HCT116 (cell line): ENCODE measurements around the gene PDE4B. TPM values are rescaled to one million over a fixed set of nuclear protein-coding genes. Genes with fewer than 3 reads are reported as not detected.

ENCODE experiments used
- ATAC-seq: fragments of 200-7000 bp; cut with Tn5 transposase; 2 replicates; pipeline ENCODE4 v1.9.1; 2020; ENCODE audit warnings: mild to moderate bottlenecking, moderate library complexity
- BruUV-seq: library from RNA; stranded (reverse); fragments of 400-500 nt; replicated peaks from 2 replicates; lab custom pipeline; 2021; lab: Mats Ljungman, UMichigan
- CTCF ChIA-PET: fragments of 300-600 bp; sonication (Branson Sonifier 250); formaldehyde crosslinking; loops from one replicate; lab custom pipeline; 2021; ENCODE audit warnings: antibody characterized with exemption; lab: Charles Lee
- POLR2A ChIA-PET: fragments of 300-600, 350-600 bp; sonication (Branson Sonifier 250); formaldehyde crosslinking; loops from one replicate; lab custom pipeline; 2021; ENCODE audit warnings: antibody characterized with exemption; lab: Charles Lee
- RAD21 ChIA-PET, 2 experiments: fragments of 300-600 bp; sonication (Branson Sonifier 250); formaldehyde crosslinking; loops; one replicate each; lab custom pipeline; 2023; ENCODE audit warnings: low total read pairs in 2 of 2; ENCODE audit not compliant: uncharacterized antibody in 2 of 2, unreplicated experiment in 2 of 2, low non-redundant PET in 1 of 2; lab: Charles Lee
- DNase-seq: peaks from one replicate; pipeline ENCODE4 v3.0.0-alpha.2; 2010; ENCODE audit warnings: low read depth, low spot score
- H2AFZ ChIP-seq: fragments of 200-600 bp; shearing (Covaris generic), sonication (generic); 2 replicates; pipeline ENCODE4 v1.6.1; 2017; ENCODE audit warnings: low read depth, mixed run types, mixed read lengths, antibody characterized with exemption, low read length; ENCODE audit not compliant: poor library complexity, severe bottlenecking
- H3K27ac ChIP-seq: 2 replicates; pipeline ENCODE4 v1.5.1; 2012; ENCODE audit warnings: low read depth, low read length
- H3K27me3 ChIP-seq: fragments of 200-600 bp; sonication (generic); 2 replicates; pipeline ENCODE4 v1.6.1; 2016; ENCODE audit warnings: mixed run types, low read length, mixed read lengths; ENCODE audit not compliant: insufficient read depth
- H3K36me3 ChIP-seq, 2 experiments: fragments of 200-500 bp in 1 of 2; fragments of 200-600 bp in 1 of 2; sonication (Bioruptor generic) in 1 of 2; sonication (generic) in 1 of 2; 2 replicates each; pipeline versions ENCODE4 v1.5.1 to v1.6.1; 2014 to 2016; ENCODE audit warnings: low read length in 2 of 2, inconsistent platforms in 1 of 2, mixed read lengths in 1 of 2, mixed run types in 1 of 2; ENCODE audit not compliant: insufficient read depth in 2 of 2, control insufficient read depth in 1 of 2
- H3K4me1 ChIP-seq, 2 experiments: fragments of 200-600 bp in 1 of 2; sonication (generic) in 1 of 2; 2 replicates each; pipeline versions ENCODE4 v1.5.1 to v1.6.1; 2012 to 2017; ENCODE audit warnings: low read length in 2 of 2, inconsistent platforms in 1 of 2, mild to moderate bottlenecking in 1 of 2, mixed read lengths in 1 of 2, mixed run types in 1 of 2, moderate library complexity in 1 of 2; ENCODE audit not compliant: insufficient read depth in 2 of 2, control insufficient read depth in 1 of 2
- H3K4me2 ChIP-seq: fragments of 200-600 bp; sonication (generic); 2 replicates; pipeline ENCODE4 v1.6.1; 2017; ENCODE audit warnings: mixed run types, low read length, mixed read lengths
- H3K4me3 ChIP-seq, 2 experiments: fragments of 200-600 bp in 1 of 2; sonication (generic) in 1 of 2; replicated peaks in 1 of 2; 2 replicates each; pipeline ENCODE4 v1.5.1; 2011 to 2016; ENCODE audit warnings: low read length in 2 of 2, control low read depth in 1 of 2, low read depth in 1 of 2, mild to moderate bottlenecking in 1 of 2, mixed read lengths in 1 of 2, mixed run types in 1 of 2
- H3K79me2 ChIP-seq: fragments of 200-600 bp; sonication (generic); 2 replicates; pipeline ENCODE4 v1.6.1; 2017; ENCODE audit warnings: mild to moderate bottlenecking, mixed run types, low read length, moderate library complexity, mixed read lengths; ENCODE audit not compliant: insufficient read depth
- H3K9ac ChIP-seq: fragments of 200-600 bp; sonication (generic); 2 replicates; pipeline ENCODE4 v1.6.1; 2016; ENCODE audit warnings: low read length, mixed read lengths
- H3K9me2 ChIP-seq: fragments of 200-600 bp; sonication (generic), shearing (Covaris generic); 2 replicates; pipeline ENCODE4 v1.6.1; 2017; ENCODE audit warnings: mixed run types, mild to moderate bottlenecking, moderate library complexity; ENCODE audit not compliant: insufficient read depth
- H3K9me3 ChIP-seq, 2 experiments: fragments of 200-500 bp in 1 of 2; fragments of 200-600 bp in 1 of 2; sonication (Bioruptor generic) in 1 of 2; sonication (generic) in 1 of 2; 2 replicates each; pipeline ENCODE4 v1.6.1; 2014 to 2017; ENCODE audit warnings: low read length in 2 of 2, mixed read lengths in 2 of 2, inconsistent platforms in 1 of 2, low read depth in 1 of 2, mild to moderate bottlenecking in 1 of 2, mixed run types in 1 of 2, moderate library complexity in 1 of 2; ENCODE audit not compliant: control insufficient read depth in 1 of 2, insufficient read depth in 1 of 2
- H4K20me1 ChIP-seq: fragments of 200-600 bp; sonication (generic), shearing (Covaris generic); 2 replicates; pipeline ENCODE4 v1.6.1; 2017; ENCODE audit warnings: mixed run types, mild to moderate bottlenecking, moderate library complexity; ENCODE audit not compliant: insufficient read depth
- CEBPB ChIP-seq: IDR thresholded peaks from 2 replicates; pipeline ENCODE4 v1.6.1; 2012; ENCODE audit warnings: low read depth
- CTCF ChIP-seq, 3 experiments: fragments of 200-600 bp in 1 of 3; sonication (generic) in 1 of 3; IDR thresholded peaks in 2 of 3; conservative IDR thresholded peaks in 1 of 3; 2 replicates each; pipeline ENCODE4 v1.5.1; 2012 to 2017; ENCODE audit warnings: low read depth in 2 of 3, low read length in 2 of 3, antibody characterized with exemption in 1 of 3, borderline replicate concordance in 1 of 3, control low read depth in 1 of 3, mild to moderate bottlenecking in 1 of 3, mixed read lengths in 1 of 3, mixed run types in 1 of 3, moderate library complexity in 1 of 3; ENCODE audit not compliant: insufficient read depth in 1 of 3
- EGR1 ChIP-seq: IDR thresholded peaks from 2 replicates; pipeline ENCODE4 v1.6.1; 2012; ENCODE audit warnings: low read depth
- EZH2 ChIP-seq: fragments of 200-600 bp; sonication (generic); IDR thresholded peaks from 2 replicates; pipeline ENCODE4 v1.6.1; 2017; ENCODE audit warnings: antibody characterized with exemption, mixed run types
- EZH2phosphoT487 ChIP-seq: fragments of 200-600 bp; IDR thresholded peaks from 2 replicates; pipeline ENCODE4 v1.6.1; 2018; ENCODE audit warnings: antibody characterized with exemption, borderline replicate concordance
- FOSL1 ChIP-seq: IDR thresholded peaks from 2 replicates; pipeline ENCODE4 v1.6.1; 2012; ENCODE audit warnings: low read depth
- JUND ChIP-seq: IDR thresholded peaks from 2 replicates; pipeline ENCODE4 v1.6.1; 2012
- POLR2A ChIP-seq: IDR thresholded peaks from 2 replicates; pipeline ENCODE4 v1.7.0; 2011; ENCODE audit warnings: borderline replicate concordance; ENCODE audit not compliant: insufficient read depth, insufficient read length; ENCODE audit errors: extremely low read depth
- POLR2AphosphoS5 ChIP-seq: IDR thresholded peaks from 2 replicates; pipeline ENCODE4 v1.6.1; 2011; ENCODE audit warnings: mild to moderate bottlenecking, low read depth, low read length, moderate library complexity
- SIN3A ChIP-seq: IDR thresholded peaks from 2 replicates; pipeline ENCODE4 v1.6.1; 2012; ENCODE audit warnings: low read depth
- SP1 ChIP-seq: IDR thresholded peaks from 2 replicates; pipeline ENCODE4 v1.6.1; 2012; ENCODE audit warnings: low read depth
- SRF ChIP-seq: IDR thresholded peaks from 2 replicates; pipeline ENCODE4 v1.6.1; 2012; ENCODE audit warnings: low read depth
- TCF7L2 ChIP-seq: IDR thresholded peaks from 2 replicates; pipeline ENCODE4 v1.7.0; 2011; ENCODE audit warnings: borderline replicate concordance, inconsistent platforms; ENCODE audit not compliant: insufficient read depth, insufficient read length; ENCODE audit errors: extremely low read depth
- YY1 ChIP-seq: IDR thresholded peaks from 2 replicates; pipeline ENCODE4 v1.6.1; 2011; ENCODE audit warnings: low read length, low read depth, moderate library complexity, mild to moderate bottlenecking; ENCODE audit not compliant: insufficient replicate concordance; ENCODE audit errors: extremely low read depth
- ZFX ChIP-seq: fragments of 450-650 bp; IDR thresholded peaks from 2 replicates; pipeline ENCODE4 v1.6.1; 2017
- ZNF274 ChIP-seq: fragments of 200-500 bp; sonication (Bioruptor generic); IDR thresholded peaks from 2 replicates; pipeline ENCODE4 v1.6.1; 2014; ENCODE audit warnings: mild to moderate bottlenecking, low read depth, low read length, inconsistent platforms
- intact Hi-C: fragments of 100-400 bp; cut with micrococcal nuclease; formaldehyde crosslinking; loops from 2 replicates; pipeline ENCODE4 v1.10.0; 2022
- total RNA-seq: library from RNA; stranded (reverse); gene quantifications from one replicate; pipeline ENCODE4 v1.2.1, GENCODE V29; 2021; ENCODE audit not compliant: unreplicated experiment
- TF ChIP-seq, protein P1 (sequence below): IDR thresholded peaks from 2 replicates; pipeline ENCODE4 v1.6.1; 2012; ENCODE audit warnings: low read depth
- TF ChIP-seq, protein P2 (sequence below): IDR thresholded peaks from 2 replicates; pipeline ENCODE4 v1.6.1; 2011; ENCODE audit warnings: mild to moderate bottlenecking, low read length, moderate library complexity; ENCODE audit not compliant: insufficient replicate concordance; ENCODE audit errors: extremely low read depth
- TF ChIP-seq, protein P3 (sequence below): IDR thresholded peaks from 2 replicates; pipeline ENCODE4 v1.6.1; 2012
- TF ChIP-seq, protein P4 (sequence below): IDR thresholded peaks from 2 replicates; pipeline ENCODE4 v1.6.1; 2012

The PDE4B gene
- total RNA-seq, 1 experiment from 2014 or later, result 76.9 TPM

- H2AFZ ChIP-seq, result no peak overlapping the region
- no peaks in the 10 kb centered on the region for H3K79me2 ChIP-seq
- TF ChIP-seq EZH2, result no peak
- no peak for TF ChIP-seq EGR1
- no peak for TF ChIP-seq CTCF (IDR thresholded peaks at IDR 0.05 in 2 of 3, conservative IDR thresholded peaks at IDR 0.05 in 1 of 3; ENCODE audit: borderline replicate concordance in 1 of 3, insufficient read depth in 1 of 3, low read depth in 2 of 3, low read length in 2 of 3)
- TF ChIP-seq CEBPB, result no peak
- no peak for TF ChIP-seq POLR2AphosphoS5
- no peak for TF ChIP-seq SIN3A
- TF ChIP-seq FOSL1, result no peak
- TF ChIP-seq YY1, result no peak
- no peak for TF ChIP-seq JUND
- TF ChIP-seq POLR2A, result no peak
- no peak for TF ChIP-seq ZFX
- TF ChIP-seq, protein P1, sequence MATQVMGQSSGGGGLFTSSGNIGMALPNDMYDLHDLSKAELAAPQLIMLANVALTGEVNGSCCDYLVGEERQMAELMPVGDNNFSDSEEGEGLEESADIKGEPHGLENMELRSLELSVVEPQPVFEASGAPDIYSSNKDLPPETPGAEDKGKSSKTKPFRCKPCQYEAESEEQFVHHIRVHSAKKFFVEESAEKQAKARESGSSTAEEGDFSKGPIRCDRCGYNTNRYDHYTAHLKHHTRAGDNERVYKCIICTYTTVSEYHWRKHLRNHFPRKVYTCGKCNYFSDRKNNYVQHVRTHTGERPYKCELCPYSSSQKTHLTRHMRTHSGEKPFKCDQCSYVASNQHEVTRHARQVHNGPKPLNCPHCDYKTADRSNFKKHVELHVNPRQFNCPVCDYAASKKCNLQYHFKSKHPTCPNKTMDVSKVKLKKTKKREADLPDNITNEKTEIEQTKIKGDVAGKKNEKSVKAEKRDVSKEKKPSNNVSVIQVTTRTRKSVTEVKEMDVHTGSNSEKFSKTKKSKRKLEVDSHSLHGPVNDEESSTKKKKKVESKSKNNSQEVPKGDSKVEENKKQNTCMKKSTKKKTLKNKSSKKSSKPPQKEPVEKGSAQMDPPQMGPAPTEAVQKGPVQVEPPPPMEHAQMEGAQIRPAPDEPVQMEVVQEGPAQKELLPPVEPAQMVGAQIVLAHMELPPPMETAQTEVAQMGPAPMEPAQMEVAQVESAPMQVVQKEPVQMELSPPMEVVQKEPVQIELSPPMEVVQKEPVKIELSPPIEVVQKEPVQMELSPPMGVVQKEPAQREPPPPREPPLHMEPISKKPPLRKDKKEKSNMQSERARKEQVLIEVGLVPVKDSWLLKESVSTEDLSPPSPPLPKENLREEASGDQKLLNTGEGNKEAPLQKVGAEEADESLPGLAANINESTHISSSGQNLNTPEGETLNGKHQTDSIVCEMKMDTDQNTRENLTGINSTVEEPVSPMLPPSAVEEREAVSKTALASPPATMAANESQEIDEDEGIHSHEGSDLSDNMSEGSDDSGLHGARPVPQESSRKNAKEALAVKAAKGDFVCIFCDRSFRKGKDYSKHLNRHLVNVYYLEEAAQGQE, result no peak
- TF ChIP-seq EZH2phosphoT487, result no peak
- TF ChIP-seq TCF7L2, result no peak
- TF ChIP-seq, protein P2, sequence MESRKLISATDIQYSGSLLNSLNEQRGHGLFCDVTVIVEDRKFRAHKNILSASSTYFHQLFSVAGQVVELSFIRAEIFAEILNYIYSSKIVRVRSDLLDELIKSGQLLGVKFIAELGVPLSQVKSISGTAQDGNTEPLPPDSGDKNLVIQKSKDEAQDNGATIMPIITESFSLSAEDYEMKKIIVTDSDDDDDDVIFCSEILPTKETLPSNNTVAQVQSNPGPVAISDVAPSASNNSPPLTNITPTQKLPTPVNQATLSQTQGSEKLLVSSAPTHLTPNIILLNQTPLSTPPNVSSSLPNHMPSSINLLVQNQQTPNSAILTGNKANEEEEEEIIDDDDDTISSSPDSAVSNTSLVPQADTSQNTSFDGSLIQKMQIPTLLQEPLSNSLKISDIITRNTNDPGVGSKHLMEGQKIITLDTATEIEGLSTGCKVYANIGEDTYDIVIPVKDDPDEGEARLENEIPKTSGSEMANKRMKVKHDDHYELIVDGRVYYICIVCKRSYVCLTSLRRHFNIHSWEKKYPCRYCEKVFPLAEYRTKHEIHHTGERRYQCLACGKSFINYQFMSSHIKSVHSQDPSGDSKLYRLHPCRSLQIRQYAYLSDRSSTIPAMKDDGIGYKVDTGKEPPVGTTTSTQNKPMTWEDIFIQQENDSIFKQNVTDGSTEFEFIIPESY, result no peak
- TF ChIP-seq, protein P3, sequence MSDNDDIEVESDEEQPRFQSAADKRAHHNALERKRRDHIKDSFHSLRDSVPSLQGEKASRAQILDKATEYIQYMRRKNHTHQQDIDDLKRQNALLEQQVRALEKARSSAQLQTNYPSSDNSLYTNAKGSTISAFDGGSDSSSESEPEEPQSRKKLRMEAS, result no peak
- no peak for TF ChIP-seq SRF
- TF ChIP-seq, protein P4, sequence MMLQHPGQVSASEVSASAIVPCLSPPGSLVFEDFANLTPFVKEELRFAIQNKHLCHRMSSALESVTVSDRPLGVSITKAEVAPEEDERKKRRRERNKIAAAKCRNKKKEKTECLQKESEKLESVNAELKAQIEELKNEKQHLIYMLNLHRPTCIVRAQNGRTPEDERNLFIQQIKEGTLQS, result no peak
- no peak for TF ChIP-seq SP1
- TF ChIP-seq ZNF274, result no peak
- H3K4me3 ChIP-seq, result no peak overlapping the region
- no TSS peak for BruUV-seq
- H3K27me3 ChIP-seq, result no peaks in the 10 kb centered on the region
- ATAC-seq (no peak), DNase-seq (no peak)
- ChIA-PET RAD21 (no interaction called here), POLR2A (no interaction called here), CTCF (no interaction called here)
- intact Hi-C loops, result no loop called here
- no peak overlapping the region for H3K9ac ChIP-seq
- no peaks in the 10 kb centered on the region for H4K20me1 ChIP-seq
- H3K9me2 ChIP-seq, result no peaks in the 10 kb centered on the region; the same call in 1 of the 2 replicates
- no peaks in the 10 kb centered on the region for H3K4me1 ChIP-seq
- H3K27ac ChIP-seq, result no peak overlapping the region
- H3K36me3 ChIP-seq, result no peaks in the 10 kb centered on the region
- no peak overlapping the region for H3K4me2 ChIP-seq
- no peaks in the 10 kb centered on the region for H3K9me3 ChIP-seq
Observed at GRCh38 chr1:65824103-65824502, 31.4 kb downstream of the PDE4B start.
